ENCODE data around the gene NGB.
"Not testable (repeated sequence)": the region's sequence is repeated elsewhere in the genome, so short reads cannot be mapped to it uniquely, and the experiment has no call there.

The NGB gene

GRCh38 chr14:77271113-77271710 lies at the start of gene NGB:
Gene NGB (minus strand): TSS chr14:77271206. CDS start chr14:77270937, 269 bp downstream.
- no peak for DNase-seq (ENCODE audit: low read depth in 1 of 2, low spot score in 1 of 2)

DNA sequence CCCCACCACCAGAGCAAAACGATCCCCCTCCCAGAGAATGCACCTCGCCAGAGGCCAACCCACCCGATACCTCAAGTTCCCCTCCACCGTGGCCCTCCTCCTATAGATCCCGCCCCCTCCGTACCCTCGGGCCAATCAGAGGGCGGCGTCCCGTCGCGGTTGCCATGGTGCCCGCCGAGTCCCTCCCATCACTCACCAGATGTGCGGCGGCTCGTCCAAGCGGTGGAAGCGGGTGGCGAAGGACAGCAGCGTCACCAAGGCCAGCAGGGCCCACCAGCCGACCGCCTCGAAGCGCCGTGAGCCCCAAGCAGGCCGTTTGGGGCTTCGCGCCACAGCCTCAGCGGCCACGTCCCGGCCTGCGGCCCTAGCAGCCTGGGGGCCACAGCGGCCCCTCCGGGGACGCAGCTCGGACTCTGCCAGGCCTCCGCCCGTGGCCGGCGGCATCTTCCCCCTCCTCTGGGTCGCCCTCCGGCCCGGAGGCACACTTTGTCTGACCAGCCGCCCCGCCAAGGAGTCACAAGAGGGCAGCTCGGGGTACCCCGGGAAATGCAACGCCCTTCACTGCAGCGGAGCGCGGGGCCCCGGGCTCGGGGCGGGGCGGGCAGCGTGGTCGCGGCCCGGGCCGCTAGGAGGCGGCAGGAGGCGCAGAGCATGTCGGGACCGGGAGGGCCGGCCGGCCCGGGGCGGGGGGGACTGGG lies 49.4 kb upstream of the NGB start, which contains the start of gene POMT2:
TSS of gene POMT2 (minus strand) at position 646 of the 698 bp plus-strand sequence. CDS start at position 444, 202 bp downstream.
- peak; percentile 85 to 89 for DNase-seq (ENCODE audit: low read depth in 1 of 2, low spot score in 1 of 2)

GRCh38 chr14:77319422-77319821 lies 48.4 kb upstream of the NGB start:
- DNase-seq (ENCODE audit: low read depth in 1 of 2, low spot score in 1 of 2) = no peak

- not testable (repeated sequence) for DNase-seq (ENCODE audit: low read depth in 1 of 2, low spot score in 1 of 2)
Observed at GRCh38 chr14:77318756-77319155, 47.8 kb upstream of the NGB start.

DNA sequence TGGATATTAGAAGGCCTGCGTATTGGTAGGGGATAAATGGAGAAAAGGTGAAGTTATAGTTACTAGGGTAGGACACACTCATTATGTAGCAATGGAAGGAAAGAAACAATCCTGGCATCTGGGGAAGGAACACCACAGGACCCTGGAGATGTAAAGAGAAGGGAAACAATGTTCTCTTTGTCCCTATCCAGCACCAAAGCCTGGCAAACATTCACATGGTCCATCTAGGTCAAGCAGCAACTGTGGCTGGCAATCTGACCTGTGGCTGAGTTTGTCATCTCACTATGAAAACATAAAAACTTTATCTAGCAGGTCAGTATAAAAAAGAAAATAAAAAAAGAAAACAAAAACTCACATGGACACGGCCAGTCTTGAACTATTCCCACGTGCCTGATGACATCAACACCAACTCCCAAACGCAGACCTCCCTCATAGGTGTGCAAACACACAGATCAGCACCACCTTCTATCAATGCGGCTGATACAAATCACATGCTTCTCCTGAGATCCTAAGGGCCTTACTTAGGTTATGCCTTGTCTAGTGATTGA lies 47.1 kb upstream of the NGB start:
- DNase-seq (ENCODE audit: low read depth in 1 of 2, low spot score in 1 of 2) = no peak

GRCh38 chr14:77316872-77317301 lies 45.9 kb upstream of the NGB start:
- DNase-seq (ENCODE audit: low read depth in 1 of 2, low spot score in 1 of 2) = no peak

GRCh38 chr14:77316195-77316505 lies 45.1 kb upstream of the NGB start:
- DNase-seq (ENCODE audit: low read depth in 1 of 2, low spot score in 1 of 2) = no peak

GRCh38 chr14:77314539-77315457 lies 43.8 kb upstream of the NGB start:
- no peak for DNase-seq (ENCODE audit: low read depth in 1 of 2, low spot score in 1 of 2)

DNA sequence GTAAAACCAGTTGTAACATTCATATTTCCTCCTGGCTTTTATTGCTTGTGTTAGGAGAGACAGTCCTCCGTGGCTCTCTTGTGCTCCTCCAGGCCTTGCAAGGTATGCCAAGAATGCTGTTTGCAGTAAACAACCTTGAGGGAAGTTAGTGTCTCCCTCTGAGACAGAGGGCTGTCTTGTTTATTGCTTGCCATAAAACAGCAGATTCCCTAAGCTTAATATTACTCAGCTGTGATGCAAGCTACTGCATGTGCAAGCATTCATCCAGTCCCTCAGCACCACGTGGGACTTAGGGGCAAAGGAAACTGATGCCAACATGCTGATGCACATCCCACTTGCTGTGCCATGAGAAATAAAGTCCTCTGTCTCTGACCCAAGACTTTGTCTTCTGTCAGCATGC lies 43.0 kb upstream of the NGB start:
- no peak for DNase-seq (ENCODE audit: low read depth in 1 of 2, low spot score in 1 of 2)

DNA sequence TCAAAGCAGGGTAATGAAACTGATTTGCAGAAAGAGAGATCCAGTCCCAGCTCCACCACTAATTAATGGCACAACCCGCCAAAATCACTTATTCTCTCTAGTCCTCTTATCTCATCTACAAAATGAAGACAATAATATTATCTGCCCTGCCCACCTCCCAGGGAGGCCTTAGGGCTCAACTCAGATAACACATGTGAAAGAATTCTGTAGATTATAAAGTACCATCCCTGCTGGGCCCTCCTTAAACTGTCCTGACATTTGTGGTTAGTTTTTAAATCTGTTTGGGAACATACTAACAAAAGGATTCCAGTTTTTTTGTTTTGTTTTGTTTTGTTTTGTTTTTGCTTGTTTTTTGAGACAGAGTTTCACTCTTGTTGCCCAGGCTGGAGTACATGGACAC lies 42.4 kb upstream of the NGB start:
- no peak for DNase-seq (ENCODE audit: low read depth in 1 of 2, low spot score in 1 of 2)

DNA sequence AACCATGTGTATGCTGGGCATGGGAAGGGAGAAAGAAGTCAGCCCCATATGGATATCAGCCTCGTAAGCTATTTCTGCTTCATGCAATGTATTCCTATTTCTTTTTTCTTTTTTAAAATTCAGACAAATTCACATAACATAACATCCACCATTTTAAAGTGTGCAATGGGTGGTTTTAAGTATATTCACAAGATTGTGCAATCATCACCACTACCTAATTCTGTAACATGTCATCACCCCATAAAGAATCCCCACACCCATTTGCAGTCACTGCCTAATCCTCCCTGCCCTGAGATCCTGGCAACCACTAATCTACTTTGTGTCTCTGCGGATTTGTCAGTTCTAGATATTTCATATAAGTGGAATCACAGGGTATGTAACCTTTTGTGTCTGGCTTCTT lies 40.2 kb upstream of the NGB start:
- DNase-seq (ENCODE audit: low read depth in 1 of 2, low spot score in 1 of 2) = no peak

DNA sequence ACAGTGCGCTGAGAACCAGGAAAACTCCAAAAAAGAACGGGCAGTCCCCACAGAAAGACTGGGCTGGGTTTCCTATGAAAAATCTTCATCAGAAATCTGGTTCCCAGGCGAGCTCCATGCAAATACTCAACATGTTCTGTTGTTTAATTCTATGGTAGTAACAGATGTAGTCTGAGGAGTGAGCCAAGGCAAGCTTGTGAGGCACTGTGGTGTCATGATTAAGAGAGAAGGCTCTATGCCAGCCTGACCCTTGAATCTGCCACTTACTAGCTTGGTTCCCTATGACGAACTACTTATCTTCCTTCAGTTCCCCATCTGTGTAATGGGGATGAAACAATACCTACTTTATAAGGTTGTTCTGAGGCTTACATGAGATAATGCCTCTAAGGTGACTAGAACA lies 39.0 kb upstream of the NGB start:
- no peak for DNase-seq (ENCODE audit: low read depth in 1 of 2, low spot score in 1 of 2)

DNA sequence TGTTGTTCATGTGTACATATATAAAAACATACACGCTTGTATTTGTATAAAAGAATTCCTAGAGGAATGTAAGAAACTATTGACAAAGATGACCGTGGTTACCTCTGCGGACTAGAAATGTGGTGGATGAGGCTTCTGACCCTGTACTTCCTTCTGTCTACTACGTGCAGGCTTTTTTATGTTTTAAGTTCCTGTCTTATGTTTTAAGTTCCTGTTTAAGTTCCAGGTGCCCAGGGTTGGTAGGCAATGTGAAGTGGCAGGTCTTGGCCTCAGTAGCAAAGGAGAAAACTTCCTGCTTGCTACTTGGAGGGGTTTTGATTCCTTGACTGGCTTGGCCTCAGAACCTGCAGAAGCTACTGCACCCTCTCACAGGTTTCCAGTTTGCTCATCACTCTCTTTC lies 38.1 kb upstream of the NGB start:
- DNase-seq (ENCODE audit: low read depth in 1 of 2, low spot score in 1 of 2) = no peak

GRCh38 chr14:77306851-77307496 lies 36.0 kb upstream of the NGB start:
- no peak for DNase-seq (ENCODE audit: low read depth in 1 of 2, low spot score in 1 of 2)

DNA sequence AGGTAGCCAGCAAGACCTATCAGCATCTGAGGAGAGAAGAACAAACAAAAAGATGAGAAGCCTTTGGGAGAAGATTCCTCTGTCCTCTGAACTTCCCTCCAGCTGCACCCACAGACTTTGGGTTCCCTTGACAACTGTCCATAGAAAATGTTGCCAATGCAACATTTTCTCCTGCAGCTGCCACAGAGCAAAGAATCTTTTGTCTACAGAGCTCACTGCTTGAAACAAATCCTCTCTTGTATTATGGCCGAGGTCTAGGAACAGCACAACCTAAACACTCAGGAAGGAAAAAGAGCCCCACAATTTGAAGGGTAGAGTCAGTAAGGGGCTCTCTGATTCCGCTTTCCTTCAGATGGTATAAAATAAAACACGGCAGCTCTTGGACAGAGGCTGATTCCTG lies 35.4 kb upstream of the NGB start:
- DNase-seq (ENCODE audit: low read depth in 1 of 2, low spot score in 1 of 2) = no peak

GRCh38 chr14:77305696-77306095 lies 34.7 kb upstream of the NGB start:
- DNase-seq (ENCODE audit: low read depth in 1 of 2, low spot score in 1 of 2) = no peak

DNA sequence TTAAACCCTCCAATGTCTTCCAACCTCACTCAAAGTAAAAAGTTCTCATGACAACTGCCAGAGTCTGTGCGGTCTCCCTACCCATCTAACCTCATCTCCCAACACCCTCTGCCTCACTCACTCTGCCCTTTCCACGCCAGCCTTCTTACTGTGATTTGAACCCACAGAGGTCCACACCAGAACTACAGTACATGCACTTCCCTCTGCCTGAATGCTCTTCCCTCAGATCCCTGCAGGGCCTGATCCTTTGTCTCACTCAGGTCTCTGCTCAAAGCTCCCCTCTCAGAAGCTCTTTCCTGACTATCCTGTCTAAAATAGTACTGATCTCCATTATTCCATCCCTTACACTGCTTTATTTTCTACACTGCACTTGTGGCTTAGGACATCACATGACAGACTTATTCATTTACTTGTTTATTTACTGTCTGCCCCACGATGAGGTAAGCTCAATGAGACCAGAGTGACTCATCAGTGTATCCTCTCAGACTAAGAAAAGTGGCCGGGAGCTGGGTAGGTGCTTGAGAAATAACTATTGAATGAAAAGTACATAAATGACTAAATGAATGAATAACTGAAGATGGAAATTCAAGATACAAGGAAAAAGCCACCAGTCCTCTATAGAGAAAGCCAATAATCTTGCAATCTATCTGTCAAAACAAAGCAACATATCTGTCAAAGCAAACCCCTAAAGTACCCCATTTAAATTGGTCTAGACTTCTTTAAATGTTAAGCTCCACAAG lies 32.6 kb upstream of the NGB start:
- peak in 1 of 2 donors; percentile 18 for DNase-seq (ENCODE audit: low read depth in 1 of 2, low spot score in 1 of 2)

DNA sequence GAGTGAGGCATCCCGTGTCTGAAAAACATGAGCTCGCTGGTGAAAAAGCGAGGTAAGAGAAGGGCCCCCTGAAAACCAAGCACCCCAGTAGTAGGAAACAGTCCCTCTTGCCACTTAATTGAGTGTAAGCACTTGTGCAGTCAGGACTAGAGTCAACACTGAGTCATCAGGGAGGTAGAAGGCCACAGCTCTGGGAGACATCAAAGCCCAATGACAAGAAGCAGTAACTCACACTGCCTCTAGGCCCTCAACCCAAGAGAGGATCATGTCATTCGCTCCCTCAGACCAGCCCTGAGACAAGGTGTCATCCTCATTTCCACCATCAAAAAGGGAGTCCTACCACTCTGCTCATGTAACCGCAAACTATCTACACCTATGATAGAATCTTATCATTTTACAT lies 31.9 kb upstream of the NGB start:
- DNase-seq (ENCODE audit: low read depth in 1 of 2, low spot score in 1 of 2) = peak in 1 of 2 donors; percentile 30

- DNase-seq (ENCODE audit: low read depth in 1 of 2, low spot score in 1 of 2) = peak in 1 of 2 donors; percentile 32
Observed at GRCh38 chr14:77301103-77301502, 30.1 kb upstream of the NGB start.

DNA sequence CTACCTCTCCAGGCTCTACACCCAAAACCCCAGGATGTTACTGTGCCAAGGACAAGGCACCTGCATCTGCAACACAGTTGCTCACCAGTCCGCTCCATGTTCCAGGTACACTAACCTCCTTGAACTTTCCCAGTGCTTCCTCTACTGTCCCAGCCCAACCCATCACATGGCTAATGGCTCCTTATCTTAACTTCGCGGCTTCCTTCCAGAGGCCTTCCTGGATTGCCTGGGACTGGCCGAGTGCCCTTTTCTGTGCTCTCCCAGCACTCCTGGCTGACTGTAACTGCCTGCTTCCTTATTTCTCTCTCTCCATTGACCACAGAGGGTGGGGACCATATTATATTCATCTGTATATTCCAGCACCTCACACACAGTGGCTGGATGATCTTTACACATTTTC lies 28.8 kb upstream of the NGB start:
- DNase-seq (ENCODE audit: low read depth in 1 of 2, low spot score in 1 of 2) = no peak

Data from activated CD4-positive, alpha-beta T cell treated with anti-CD3 and anti-CD28 coated beads, Interleukin-2, amount 50 U/mL, for 24 hours (primary cell).